SK-N-DZ (cell line): ENCODE results near the gene PPP1R9B. TPM values are rescaled to one million over a fixed set of nuclear protein-coding genes. Genes with fewer than 3 reads are reported as not detected.
A peak's percentile ranks its signal among the peaks of the same experiment; 100 is the strongest.

Experiments used
- DNase-seq: peaks from one replicate; pipeline ENCODE4 v3.0.0-alpha.2; 2015; ENCODE audit warnings: low spot score
- polyA plus RNA-seq, 2 experiments: library from polyadenylated mRNA; depleted of rRNA; stranded (reverse); fragments of >200 nt; gene quantifications; 2 replicates each; pipeline ENCODE4 v1.2.3, GENCODE V29; 2014

Gene PPP1R9B, protein sequence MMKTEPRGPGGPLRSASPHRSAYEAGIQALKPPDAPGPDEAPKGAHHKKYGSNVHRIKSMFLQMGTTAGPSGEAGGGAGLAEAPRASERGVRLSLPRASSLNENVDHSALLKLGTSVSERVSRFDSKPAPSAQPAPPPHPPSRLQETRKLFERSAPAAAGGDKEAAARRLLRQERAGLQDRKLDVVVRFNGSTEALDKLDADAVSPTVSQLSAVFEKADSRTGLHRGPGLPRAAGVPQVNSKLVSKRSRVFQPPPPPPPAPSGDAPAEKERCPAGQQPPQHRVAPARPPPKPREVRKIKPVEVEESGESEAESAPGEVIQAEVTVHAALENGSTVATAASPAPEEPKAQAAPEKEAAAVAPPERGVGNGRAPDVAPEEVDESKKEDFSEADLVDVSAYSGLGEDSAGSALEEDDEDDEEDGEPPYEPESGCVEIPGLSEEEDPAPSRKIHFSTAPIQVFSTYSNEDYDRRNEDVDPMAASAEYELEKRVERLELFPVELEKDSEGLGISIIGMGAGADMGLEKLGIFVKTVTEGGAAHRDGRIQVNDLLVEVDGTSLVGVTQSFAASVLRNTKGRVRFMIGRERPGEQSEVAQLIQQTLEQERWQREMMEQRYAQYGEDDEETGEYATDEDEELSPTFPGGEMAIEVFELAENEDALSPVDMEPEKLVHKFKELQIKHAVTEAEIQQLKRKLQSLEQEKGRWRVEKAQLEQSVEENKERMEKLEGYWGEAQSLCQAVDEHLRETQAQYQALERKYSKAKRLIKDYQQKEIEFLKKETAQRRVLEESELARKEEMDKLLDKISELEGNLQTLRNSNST
- polyA plus RNA-seq (2014; cell fraction: cytosol; rRNA removed): 13.1 and 25.6 TPM in 2 replicates
- polyA plus RNA-seq (2014; cell fraction: nucleus; rRNA removed): 37.4 and 48.4 TPM in 2 replicates

DNA sequence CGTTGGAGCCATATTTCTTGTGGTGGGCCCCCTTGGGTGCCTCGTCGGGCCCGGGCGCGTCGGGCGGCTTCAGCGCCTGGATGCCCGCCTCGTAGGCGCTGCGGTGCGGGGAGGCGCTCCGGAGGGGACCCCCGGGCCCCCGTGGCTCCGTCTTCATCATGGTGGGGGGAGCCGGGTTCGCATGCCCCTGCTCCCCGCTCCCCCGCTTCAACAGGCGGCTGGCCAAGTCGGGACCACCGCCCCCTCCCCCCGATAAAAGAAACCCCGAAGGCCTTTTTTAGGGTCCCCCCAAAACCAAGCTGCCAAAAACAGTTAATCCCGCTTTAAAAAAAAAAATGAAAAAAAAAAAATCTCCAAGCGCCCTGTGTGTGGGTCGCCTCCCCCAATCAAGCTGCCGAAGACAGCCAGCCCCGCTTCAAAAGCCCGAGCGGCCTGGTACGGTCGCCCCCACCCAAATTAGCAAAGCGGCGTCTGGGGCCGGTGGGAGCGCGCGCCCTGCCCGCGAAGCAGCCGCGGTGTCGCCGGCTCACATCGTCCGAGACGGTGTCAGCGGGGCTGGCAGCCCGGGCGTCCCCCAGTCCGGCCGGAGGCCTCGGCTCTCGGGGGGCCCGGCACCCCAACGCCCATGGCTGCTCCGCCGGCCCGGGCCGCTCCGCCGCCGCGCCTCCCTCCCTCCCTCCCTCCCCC, at the start of gene PPP1R9B:
Gene PPP1R9B (minus strand): TSS at position 324 of the 687 bp plus-strand sequence. CDS start 164 bp downstream, at position 160.
- DNase-seq: no peak

DNA sequence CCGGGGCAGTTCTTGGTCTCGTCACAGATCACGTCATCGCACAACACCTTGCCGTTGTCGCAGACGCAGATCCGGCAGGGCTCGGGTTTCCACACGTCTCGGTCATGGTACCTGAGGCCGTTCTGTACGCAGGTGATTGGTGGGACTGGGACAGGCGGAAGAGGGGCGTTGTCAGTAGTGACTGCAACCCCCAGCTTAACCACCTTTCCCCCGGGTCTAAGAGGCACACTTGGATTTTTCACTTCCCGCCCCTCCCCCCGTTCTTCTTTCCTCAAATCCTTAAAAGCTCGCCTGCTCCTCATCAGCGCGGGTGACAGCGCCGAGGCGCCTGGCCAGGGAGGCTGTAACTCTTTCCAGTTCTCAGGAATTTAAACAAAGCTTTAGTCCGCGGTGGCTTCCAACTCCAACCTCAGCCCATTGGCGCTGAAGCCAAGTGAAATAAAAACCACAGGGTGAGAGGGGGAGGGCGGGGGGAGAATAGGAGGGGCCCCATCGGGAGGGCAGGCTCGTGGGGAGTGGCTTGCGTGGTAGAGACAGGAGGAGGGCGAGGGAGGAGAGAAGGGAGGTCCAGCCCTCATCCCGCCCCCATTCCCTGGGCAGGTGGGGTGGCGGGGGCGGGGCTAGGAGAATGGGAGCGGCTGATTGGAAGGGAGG, 49.5 kb upstream of the PPP1R9B start:
- peak; percentile 39 for DNase-seq

DNA sequence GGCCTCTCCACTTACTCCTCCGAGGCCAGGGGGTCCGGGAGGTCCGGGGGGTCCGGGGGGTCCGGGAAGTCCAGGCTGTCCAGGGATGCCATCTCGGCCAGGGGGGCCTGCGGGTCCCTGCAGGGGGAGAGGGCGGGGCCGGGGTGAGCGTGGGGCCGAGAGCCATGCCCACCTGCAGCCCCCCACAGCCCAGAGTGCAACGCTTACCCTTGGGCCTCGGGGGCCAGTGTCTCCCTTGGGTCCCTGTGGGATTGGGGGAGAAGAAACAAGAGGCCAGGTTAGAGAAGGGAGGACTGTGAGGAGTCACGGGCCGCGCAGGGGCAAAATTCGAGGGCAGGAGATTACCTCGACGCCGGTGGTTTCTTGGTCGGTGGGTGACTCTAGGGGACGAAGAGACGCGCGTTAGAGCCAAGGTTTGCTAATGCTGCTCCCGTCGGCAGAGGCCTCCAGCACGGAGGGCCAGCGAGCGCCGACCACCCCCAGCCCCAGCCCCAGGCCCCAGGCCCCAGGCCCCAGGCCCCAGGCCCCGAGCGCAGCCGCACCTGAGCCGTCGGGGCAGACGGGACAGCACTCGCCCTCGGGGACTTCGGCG, 48.8 kb upstream of the PPP1R9B start:
- no peak for DNase-seq

DNA sequence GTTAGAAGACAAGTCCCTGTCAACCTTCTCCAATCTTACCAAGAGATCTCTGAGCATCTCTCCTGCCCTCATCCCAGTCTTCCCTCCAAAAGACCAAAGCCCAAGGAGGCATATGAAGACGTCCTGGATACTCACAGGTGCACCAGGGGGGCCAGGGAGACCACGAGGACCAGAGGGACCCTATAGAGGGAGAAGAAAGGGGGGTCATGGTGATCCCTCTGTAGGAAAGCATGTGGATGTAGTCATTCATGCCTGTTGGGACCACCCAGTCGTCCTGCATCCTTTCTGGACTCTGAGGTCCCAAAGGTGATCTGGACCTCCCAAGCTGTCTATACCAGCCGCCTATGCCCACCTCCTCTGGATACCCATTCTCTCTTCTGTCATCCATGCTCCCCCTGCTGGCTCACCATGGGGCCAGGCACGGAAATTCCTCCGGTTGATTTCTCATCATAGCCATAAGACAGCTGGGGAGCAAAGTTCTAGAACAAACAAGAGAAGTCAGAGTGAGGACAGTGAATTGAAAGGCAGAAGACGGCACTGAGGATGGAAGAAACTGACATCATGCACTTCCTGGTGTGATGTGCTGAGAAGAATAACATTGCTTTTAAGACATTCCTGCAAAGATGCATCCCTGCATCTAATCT, 47.7 kb upstream of the PPP1R9B start:
- DNase-seq: peak; percentile 68

DNA sequence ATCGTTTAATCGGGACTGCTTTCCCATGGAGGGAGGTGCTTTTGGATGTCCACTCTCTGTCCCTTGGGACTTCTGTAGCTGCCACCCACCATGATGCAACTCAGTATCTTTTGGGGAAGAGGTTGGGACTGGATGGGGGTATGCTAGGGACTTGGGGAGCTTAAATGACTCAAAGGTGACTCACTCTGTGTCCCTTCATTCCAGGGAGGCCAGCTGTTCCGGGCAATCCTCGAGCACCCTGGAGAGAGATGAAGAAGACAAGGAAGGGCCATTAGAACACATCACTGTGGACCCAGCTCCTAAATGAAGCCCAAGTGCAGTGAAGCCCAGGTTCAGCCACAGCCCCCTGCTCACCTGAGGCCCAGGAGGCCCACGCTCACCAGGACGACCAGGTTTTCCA, 46.3 kb upstream of the PPP1R9B start:
- no peak for DNase-seq

DNA sequence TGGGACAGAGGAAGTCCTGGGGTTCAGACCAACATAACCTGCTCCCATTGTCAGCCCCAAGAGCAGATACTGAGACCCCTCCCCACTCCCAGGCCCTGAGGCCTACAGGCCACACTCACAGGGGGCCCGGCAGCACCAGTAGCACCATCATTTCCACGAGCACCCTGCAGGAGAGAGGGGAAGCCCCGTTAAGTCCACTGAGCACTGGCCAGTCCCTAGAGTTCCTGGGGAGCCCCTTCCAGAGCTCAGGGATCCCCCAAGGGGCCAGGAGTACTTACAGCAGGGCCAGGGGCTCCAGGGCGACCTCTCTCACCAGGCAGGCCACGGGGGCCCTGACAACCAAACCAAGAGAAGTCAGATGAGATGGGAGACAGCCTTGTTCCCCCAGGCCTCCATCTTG, 45.6 kb upstream of the PPP1R9B start:
- no peak for DNase-seq

DNA sequence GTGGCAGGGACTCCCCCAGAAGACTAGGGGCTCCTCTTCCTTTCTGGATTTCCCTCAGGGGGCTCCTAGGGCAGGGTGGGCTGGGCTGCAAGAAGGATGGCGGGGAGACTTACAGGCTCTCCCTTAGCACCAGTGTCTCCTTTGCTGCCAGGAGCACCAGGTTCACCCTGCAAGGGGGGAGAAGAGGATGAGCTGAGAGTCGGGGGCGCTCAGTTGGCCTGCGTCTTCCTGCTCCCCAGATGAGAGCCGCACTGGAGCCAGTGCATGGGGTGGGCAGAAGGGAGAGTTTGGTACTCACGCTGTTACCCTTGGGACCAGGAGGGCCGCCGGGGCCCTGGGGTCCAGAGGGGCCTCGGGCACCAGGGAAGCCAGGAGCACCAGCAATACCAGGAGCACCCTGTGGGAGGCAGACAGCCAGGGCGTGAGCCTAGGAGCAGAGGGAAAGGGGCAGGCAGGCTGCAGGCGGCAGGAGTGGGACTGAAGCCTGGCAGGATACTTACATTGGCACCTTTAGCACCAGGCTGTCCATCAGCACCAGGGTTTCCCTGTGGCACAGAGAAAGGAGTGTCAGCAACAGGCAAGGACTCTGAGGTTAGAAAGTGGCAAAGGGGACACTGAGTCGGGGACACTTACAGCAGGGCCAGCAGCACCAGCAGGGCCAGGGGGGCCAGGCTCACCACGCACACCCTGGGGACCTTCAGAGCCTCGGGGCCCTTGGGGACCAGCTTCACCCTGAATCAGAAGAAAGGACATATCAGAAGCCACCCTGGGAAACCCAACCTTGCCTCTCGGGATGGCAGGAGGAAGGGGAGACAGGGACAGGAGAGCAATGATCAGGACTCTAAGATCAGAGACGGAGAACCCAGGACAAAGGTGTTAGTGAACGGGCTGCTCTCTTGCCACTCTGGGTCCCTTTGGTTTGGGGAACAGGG, 44.7 kb upstream of the PPP1R9B start:
- no peak for DNase-seq

DNA sequence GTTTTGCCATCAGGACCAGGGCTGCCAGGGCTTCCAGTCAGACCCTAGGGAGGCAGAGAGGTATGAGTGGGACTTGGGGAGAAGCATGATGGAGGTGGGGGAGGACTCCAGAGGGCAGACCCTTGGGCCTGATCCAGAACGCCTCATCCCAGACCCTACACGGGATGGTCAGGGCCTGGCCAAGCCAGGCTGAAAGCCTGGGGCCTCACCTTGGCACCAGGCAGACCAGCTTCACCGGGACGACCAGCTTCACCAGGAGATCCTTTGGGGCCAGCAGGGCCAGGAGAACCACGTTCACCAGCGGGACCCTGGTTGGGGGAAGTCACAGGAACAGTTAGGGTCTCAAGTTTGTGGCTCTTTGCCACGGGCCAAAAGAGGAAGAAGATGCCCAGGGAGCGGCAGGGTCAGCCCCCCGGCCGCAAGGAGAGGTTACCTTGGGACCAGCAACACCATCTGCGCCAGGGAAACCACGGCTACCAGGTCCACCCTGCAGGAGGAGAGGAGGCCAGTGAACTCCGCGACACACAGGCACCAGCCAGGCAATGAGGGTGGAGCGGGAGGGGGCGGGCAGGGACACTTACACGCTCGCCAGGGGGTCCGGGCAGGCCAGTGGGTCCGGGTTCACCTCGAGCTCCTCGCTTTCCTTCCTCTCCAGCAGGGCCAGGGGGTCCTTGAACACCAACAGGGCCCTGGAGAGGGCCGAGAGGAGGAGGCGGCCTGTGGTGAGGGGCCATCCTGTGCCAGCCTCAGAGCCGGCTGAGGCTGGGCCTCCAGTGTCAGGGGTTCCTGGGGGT, 43.9 kb upstream of the PPP1R9B start:
- DNase-seq: no peak

DNA sequence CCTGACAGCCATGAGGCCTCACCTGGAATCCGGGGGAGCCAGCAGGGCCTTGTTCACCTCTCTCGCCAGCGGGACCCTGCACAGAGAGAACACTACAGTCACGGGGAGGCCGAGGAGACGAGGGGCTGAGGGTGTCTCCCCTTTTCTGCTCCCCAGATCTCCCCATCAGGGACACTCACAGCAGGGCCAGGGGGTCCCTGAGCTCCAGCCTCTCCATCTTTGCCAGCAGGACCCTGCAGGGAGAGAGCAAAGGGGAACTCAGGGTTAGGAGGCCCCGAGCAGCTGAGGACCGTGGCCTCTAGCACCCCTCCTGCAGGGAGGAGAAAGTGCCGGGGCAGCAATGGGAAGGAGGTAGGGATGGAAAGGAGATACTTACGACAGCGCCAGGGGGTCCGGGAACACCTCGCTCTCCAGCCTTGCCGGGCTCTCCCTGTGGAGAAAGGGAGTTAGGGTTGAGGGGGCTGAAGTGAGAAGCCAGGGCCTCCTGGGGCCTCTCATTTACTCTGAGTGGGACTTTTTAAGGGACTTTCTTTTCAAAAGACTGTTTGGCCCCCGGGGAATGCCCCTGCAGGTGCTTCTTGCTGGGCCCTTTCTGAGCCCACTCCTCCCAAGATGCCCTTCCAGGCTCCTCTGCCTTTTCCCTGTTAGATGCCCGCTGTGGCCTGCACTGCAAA, 42.3 kb upstream of the PPP1R9B start:
- no peak for DNase-seq

DNA sequence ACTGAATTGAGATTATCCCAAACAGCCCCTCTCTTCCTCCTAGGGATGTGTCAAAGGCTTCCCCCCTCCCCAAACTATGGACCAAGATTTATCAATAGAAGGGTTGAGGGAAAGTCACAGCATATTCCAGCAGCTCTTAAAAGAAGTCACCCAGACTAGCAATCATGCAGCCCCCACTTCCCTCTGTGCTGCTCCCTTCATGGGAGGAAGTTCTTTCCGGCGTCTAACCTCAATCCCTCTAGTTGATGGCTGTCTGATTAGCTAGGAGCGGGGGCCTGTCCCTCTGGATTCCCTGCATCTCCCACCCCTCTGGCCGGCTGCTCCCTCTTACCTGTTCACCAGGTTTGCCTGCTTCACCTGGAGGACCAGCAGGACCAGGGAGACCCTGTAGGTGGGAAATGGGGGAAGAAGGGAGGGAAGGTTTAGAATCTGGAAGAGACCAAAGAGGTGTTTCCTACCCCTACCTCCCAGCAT, 41.7 kb upstream of the PPP1R9B start:
- DNase-seq: no peak

DNA sequence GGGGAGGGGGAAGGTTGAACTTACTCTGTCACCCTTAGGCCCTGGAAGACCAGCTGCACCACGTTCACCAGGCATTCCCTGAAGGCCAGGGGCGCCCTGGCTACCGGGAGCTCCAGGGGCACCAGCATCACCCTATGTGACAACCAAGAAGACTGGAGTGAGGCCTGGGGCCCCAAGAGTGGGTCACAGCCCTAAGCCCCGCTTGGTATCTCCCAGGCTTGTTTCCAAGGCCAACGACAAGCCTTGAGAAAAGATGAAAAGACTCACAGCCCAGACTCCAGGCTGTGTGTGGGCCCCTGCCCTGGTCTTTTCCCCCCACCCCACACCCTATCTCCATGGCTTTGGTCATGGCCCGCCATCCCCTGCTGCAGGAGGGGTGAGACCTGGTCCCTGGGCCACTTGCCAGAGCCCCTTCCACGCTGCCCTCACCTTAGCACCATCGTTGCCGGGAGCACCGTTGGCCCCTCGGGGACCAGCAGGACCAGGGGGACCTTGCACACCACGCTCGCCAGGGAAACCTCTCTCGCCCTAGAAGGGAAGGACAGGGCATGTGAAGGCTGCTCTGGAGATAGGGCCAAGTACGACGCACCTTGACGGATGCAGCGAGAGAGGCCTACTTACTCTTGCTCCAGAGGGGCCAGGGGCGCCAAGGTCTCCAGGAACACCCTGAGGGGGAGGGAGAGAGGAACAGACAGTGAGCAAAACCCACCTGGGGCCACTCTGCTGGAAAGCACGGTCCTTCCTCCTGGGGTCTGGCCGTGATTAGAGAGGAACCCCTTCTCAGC, 41.1 kb upstream of the PPP1R9B start:
- DNase-seq: no peak

DNA sequence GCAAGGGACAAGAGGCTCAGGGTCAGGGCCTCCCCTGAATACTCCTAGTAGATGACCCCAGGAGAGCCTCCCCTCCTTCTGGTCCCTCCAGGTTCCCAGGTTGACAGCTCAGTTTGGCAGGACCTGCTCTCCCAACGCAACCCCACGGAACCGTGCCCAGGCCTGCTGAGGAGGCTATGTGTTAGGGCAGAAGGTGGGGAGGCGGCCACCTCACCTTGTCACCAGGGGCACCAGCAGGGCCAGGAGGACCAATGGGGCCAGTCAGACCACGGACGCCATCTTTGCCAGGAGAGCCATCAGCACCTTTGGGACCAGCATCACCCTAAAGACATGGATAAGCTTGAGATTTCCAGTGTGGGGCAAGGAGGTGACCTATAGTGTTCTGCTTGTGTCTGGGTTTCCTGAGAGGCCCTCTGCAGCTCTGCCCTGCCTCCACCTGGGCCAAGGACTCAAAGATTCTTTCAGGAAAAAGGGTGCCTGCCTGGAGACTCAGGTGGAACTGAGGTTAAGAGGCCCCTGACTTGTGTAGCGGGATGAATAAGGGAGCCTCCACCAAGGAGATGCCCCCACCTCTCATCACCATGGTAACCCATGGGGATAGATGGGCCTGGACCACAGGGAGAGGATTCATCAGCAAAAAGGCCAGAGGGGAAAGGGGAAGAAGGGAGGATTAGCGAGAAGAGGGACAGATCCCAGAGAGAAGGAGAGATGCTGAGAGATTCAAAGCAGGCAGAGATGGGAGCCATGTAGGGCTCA, 40.3 kb upstream of the PPP1R9B start:
- DNase-seq: no peak

DNA sequence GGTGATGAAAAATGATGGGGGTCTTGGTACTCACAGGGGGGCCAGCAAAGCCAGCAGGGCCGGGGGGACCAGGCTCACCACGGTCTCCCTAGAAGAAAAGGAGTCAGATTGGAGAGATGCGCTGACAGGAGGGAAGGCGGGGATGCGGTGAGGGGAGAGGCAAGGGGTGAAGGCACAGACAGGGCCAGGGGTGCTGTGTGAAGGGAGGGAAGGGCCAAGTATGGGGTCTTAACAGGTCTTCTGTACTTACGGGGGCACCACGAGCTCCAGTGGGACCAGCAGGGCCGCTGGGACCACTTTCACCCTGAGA, 39.8 kb upstream of the PPP1R9B start:
- no peak for DNase-seq

DNA sequence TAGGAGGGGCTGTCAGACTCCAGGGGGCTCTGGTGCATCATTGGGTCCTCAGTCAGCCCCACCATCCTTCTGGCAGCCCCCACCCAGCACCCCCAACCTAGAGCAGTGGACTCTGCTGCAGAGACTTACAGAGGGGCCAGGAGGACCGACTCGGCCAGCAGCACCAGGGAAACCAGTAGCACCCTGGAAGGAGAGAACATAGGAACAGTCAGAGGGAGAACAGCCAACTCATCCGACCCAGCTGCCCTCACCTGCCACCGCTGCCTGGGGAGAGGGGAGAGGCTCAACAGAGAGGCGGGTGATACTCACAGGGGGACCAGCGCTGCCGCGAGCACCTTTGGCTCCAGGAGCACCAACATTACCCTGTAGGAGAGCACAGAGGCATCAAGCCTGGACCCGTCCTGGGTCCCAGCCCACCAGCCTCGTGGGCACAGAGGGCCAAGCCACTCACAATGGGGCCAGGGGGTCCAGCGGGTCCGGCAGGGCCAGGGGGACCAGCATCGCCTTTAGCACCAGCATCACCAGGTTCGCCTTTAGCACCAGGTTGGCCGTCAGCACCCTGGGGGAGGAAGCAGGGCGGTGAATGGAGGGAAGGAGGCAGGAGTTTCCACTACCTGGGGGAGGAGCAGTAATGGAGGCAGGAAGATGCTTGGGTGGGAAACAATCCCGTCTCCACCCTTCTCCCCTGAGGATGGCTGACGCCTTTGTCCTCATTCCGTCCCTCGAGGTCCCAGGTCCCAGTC, 39.2 kb upstream of the PPP1R9B start:
- DNase-seq: no peak

DNA sequence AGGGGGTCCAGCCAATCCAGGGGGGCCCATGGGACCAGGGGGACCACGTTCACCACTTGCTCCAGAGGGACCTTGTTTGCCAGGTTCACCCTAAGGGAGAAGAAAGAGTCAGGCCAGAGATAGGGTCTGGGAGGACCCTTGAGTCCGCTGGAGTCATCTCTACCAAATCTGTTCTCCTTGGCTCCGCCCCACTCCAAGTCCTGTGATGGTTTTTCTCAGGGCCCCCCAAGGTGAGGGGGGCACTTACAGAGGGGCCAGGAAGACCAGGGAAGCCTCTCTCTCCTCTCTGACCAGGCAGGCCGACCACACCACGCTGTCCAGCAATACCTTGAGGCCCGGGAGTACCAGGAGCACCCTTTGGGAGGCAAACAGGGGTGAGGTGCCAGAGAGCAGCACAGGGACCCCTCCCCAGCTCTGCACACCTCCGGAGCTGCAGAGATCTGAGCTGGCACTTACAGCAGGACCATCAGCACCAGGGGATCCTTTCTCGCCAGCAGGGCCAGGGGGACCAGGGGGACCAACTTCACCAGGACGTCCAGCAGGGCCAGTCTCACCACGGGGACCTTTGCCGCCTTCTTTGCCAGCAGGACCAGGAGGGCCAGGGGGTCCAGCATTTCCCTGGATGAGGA, 38.6 kb upstream of the PPP1R9B start:
- no peak for DNase-seq
